PC-3 (cell line): ENCODE results near the gene ARHGAP24. TPM values are rescaled to one million over a fixed set of nuclear protein-coding genes. Genes with fewer than 3 reads are reported as not detected.

Source experiments
- ATAC-seq: fragments of 200-7000 bp; cut with Tn5 transposase; 2 replicates; pipeline ENCODE4 v1.9.1; 2020; ENCODE audit warnings: mild to moderate bottlenecking, moderate library complexity
- BruUV-seq: library from RNA; stranded (reverse); fragments of 400-500 nt; replicated peaks from 2 replicates; lab custom pipeline; 2021; lab: Mats Ljungman, UMichigan
- CTCF ChIA-PET: fragments of 300-600 bp; sonication (Branson Sonifier 250); formaldehyde crosslinking; loops from one replicate; lab custom pipeline; 2022; ENCODE audit warnings: antibody characterized with exemption; lab: Charles Lee
- POLR2A ChIA-PET: fragments of 300-600 bp; sonication (Branson Sonifier 250); formaldehyde crosslinking; loops from one replicate; lab custom pipeline; 2022; ENCODE audit warnings: antibody characterized with exemption; ENCODE audit not compliant: unreplicated experiment; lab: Charles Lee
- DNase-seq: peaks from one replicate; pipeline ENCODE4 v3.0.0-alpha.2; 2015
- H2AFZ ChIP-seq: fragments of 300-600 bp; sonication (generic); 2 replicates; pipeline ENCODE4 v1.6.0; 2016; ENCODE audit warnings: antibody characterized with exemption, low read length
- H3F3A ChIP-seq: fragments of 300-600 bp; sonication (generic); one replicate; pipeline ENCODE4 v1.6.0; 2017; ENCODE audit warnings: antibody characterized with exemption, low read length, control low read depth, mild to moderate bottlenecking; ENCODE audit not compliant: unreplicated experiment
- H3K27ac ChIP-seq: fragments of 300-600 bp; sonication (generic); 2 replicates; pipeline ENCODE4 v1.5.1; 2016; ENCODE audit warnings: mild to moderate bottlenecking, low read length
- H3K27me3 ChIP-seq: fragments of 300-600 bp; sonication (generic); 2 replicates; pipeline ENCODE4 v1.6.1; 2016; ENCODE audit warnings: low read length, mixed read lengths
- H3K36me3 ChIP-seq: fragments of 300-600 bp; sonication (generic); 2 replicates; pipeline ENCODE4 v1.6.1; 2016; ENCODE audit warnings: low read depth, mixed run types, low read length, mixed read lengths
- H3K4me1 ChIP-seq: fragments of 300-600 bp; sonication (generic); 2 replicates; pipeline ENCODE4 v1.5.1; 2016; ENCODE audit warnings: low read length; ENCODE audit not compliant: insufficient read depth
- H3K4me2 ChIP-seq: fragments of 300-600 bp; sonication (generic); 2 replicates; pipeline ENCODE4 v1.6.0; 2016; ENCODE audit warnings: low read length
- H3K4me3 ChIP-seq: fragments of 300-600 bp; sonication (generic); 2 replicates; pipeline ENCODE4 v1.5.1; 2016; ENCODE audit warnings: mild to moderate bottlenecking, low read length, mixed read lengths
- H3K79me2 ChIP-seq: fragments of 300-600 bp; sonication (generic); 2 replicates; pipeline ENCODE4 v1.6.1; 2017; ENCODE audit warnings: low read length, mixed read lengths
- H3K9ac ChIP-seq: fragments of 300-600 bp; sonication (generic); 2 replicates; pipeline ENCODE4 v1.6.0; 2016; ENCODE audit warnings: mild to moderate bottlenecking, low read length
- H3K9me2 ChIP-seq: fragments of 300-600 bp; sonication (generic); replicated peaks from 2 replicates; pipeline ENCODE4 v1.6.1; 2016; ENCODE audit warnings: mixed run types, low read length, mixed read lengths
- H3K9me3 ChIP-seq: fragments of 300-600 bp; sonication (generic); 2 replicates; pipeline ENCODE4 v1.6.1; 2016; ENCODE audit warnings: low read length, mixed read lengths
- H4K20me1 ChIP-seq: fragments of 300-600 bp; sonication (generic); 2 replicates; pipeline ENCODE4 v1.6.1; 2016; ENCODE audit warnings: low read length, mixed read lengths
- EZH2 ChIP-seq: fragments of 300-600 bp; sonication (generic); IDR thresholded peaks from one replicate; pipeline ENCODE4 v1.6.1; 2017; ENCODE audit warnings: antibody characterized with exemption, mild to moderate bottlenecking, low read length; ENCODE audit not compliant: unreplicated experiment
- EZH2phosphoT487 ChIP-seq: fragments of 300-600 bp; sonication (generic); IDR thresholded peaks from 2 replicates; pipeline ENCODE4 v1.6.1; 2018; ENCODE audit warnings: mild to moderate bottlenecking, antibody characterized with exemption, low read length, borderline replicate concordance
- intact Hi-C: fragments of 100-400 bp; cut with micrococcal nuclease; formaldehyde crosslinking; loops from 2 replicates; pipeline ENCODE4 v1.9.0; 2023
- total RNA-seq: library from RNA; depleted of rRNA; stranded (reverse); fragments of >200 nt; gene quantifications from 2 replicates; pipeline ENCODE4 v1.2.3, GENCODE V29; 2014
- TF ChIP-seq, protein P1 (sequence below): fragments of 300-600 bp; sonication (generic); conservative IDR thresholded peaks from 2 replicates; pipeline ENCODE4 v1.5.1; 2017; ENCODE audit warnings: antibody characterized with exemption, low read depth, mild to moderate bottlenecking, low read length

Gene ARHGAP24
- total RNA-seq, 1 experiment from 2014 or later: 7.4 TPM

DNA sequence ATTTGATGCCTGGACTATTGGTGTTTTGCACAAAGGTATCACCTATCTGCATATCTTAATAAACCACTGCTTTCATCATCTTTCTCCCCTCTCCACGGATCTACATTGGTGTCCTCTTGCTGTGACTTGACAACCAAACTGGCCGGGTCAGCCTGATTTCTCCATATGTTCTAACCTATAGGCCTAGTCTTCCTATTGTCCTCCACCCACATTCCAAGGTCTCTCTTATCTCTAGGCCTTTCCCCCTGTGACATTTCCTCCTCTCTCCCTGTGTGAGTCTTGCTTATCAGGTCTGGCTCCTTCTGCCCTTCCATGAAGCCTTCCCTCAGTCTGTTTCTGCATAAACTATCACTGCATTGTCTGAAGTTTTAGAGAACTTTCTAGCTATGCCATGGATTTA lies 33.7 kb downstream of the ARHGAP24 start:
- no peaks in the 10 kb centered on the region for H3K4me1 ChIP-seq
- no peak overlapping the region for H3K9ac ChIP-seq
- no peak overlapping the region for H3K4me2 ChIP-seq
- H3K9me2 ChIP-seq: no peaks in the 10 kb centered on the region
- no peaks in the 10 kb centered on the region for H3K36me3 ChIP-seq
- H3K27me3 ChIP-seq: no peaks in the 10 kb centered on the region
- H2AFZ ChIP-seq: no peak overlapping the region
- BruUV-seq: no TSS peak
- no peaks in the 10 kb centered on the region for H4K20me1 ChIP-seq
- ChIA-PET POLR2A (no interaction called here), CTCF (interaction anchor here (0.5 kb wide), 1 partner anchor 191 kb away, joined by 3 read pairs; no protein-coding TSS in a partner anchor)
- DNase-seq (no peak), ATAC-seq (no peak)
- no peak overlapping the region for H3K4me3 ChIP-seq
- no peaks in the 10 kb centered on the region for H3K79me2 ChIP-seq
- intact Hi-C loops: no loop called here
- no peak for TF ChIP-seq EZH2
- TF ChIP-seq, protein P1, sequence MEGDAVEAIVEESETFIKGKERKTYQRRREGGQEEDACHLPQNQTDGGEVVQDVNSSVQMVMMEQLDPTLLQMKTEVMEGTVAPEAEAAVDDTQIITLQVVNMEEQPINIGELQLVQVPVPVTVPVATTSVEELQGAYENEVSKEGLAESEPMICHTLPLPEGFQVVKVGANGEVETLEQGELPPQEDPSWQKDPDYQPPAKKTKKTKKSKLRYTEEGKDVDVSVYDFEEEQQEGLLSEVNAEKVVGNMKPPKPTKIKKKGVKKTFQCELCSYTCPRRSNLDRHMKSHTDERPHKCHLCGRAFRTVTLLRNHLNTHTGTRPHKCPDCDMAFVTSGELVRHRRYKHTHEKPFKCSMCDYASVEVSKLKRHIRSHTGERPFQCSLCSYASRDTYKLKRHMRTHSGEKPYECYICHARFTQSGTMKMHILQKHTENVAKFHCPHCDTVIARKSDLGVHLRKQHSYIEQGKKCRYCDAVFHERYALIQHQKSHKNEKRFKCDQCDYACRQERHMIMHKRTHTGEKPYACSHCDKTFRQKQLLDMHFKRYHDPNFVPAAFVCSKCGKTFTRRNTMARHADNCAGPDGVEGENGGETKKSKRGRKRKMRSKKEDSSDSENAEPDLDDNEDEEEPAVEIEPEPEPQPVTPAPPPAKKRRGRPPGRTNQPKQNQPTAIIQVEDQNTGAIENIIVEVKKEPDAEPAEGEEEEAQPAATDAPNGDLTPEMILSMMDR: no peak
- no peak for TF ChIP-seq EZH2phosphoT487
- H3K27ac ChIP-seq: no peak overlapping the region
- no peaks in the 10 kb centered on the region for H3F3A ChIP-seq
- H3K9me3 ChIP-seq: no peaks in the 10 kb centered on the region

DNA sequence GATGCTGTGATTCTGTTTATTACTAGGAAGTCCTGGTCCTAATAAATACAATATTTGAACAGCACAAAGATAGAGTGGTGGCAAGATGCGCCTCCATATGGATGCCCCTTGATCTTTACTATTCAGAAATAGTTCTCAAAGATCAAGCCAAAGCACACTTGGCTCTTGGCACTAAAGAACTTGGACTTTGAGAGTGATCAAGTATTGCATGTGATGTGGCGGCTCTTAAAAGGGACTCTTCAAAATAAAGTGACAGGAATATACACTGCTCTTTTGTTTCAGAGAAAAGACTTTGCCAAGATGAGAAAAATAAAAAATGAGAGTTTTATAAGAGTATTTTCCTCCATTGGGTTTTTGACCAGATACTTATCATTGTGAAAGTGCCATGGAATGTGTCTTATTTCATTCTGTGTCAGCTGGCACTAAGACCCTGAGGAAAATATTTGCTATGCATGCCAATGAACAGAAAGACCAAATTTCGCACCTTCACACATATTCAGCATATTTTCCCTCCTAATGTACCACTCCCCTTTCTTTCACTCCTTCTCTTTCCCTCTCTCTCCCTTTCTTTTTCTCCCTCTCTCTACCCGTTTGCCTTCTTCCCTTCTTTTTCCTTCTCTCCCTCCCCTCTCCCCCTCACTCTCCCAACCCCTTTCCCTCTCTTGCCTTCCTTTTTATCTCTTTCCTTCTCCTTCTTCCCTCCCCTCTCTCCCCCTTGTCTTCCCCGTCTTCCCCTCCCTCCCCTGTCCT lies 35.1 kb downstream of the ARHGAP24 start:
- no peaks in the 10 kb centered on the region for H3K9me3 ChIP-seq
- intact Hi-C loops: no loop called here
- no peak overlapping the region for H3K27ac ChIP-seq
- H3K4me3 ChIP-seq: no peak overlapping the region
- H3K36me3 ChIP-seq: no peaks in the 10 kb centered on the region
- no peak for ATAC-seq
- no peak for DNase-seq
- no peaks in the 10 kb centered on the region for H4K20me1 ChIP-seq
- H3K9ac ChIP-seq: no peak overlapping the region
- no peaks in the 10 kb centered on the region for H3K79me2 ChIP-seq
- no peaks in the 10 kb centered on the region for H3K4me1 ChIP-seq
- CTCF ChIA-PET: no interaction called here
- no peaks in the 10 kb centered on the region for H3K9me2 ChIP-seq
- H2AFZ ChIP-seq: no peak overlapping the region
- H3K27me3 ChIP-seq: no peaks in the 10 kb centered on the region
- BruUV-seq: no TSS peak
- H3K4me2 ChIP-seq: no peak overlapping the region
- POLR2A ChIA-PET: no interaction called here
- TF ChIP-seq, protein P1: no peak
- TF ChIP-seq EZH2: no peak
- TF ChIP-seq EZH2phosphoT487: no peak
- H3F3A ChIP-seq: no peaks in the 10 kb centered on the region

GRCh38 chr4:85510632-85510984 lies 35.7 kb downstream of the ARHGAP24 start:
- no peak overlapping the region for H3K4me2 ChIP-seq
- DNase-seq (no peak), ATAC-seq (no peak)
- no peaks in the 10 kb centered on the region for H3K36me3 ChIP-seq
- no peaks in the 10 kb centered on the region for H3K4me1 ChIP-seq
- intact Hi-C loops: no loop called here
- no TSS peak for BruUV-seq
- H2AFZ ChIP-seq: no peak overlapping the region
- H3K27ac ChIP-seq: no peak overlapping the region
- H3K4me3 ChIP-seq: no peak overlapping the region
- no peaks in the 10 kb centered on the region for H3K9me3 ChIP-seq
- ChIA-PET POLR2A (no interaction called here), CTCF (no interaction called here)
- no peaks in the 10 kb centered on the region for H3K79me2 ChIP-seq
- no peak overlapping the region for H3K9ac ChIP-seq
- TF ChIP-seq EZH2phosphoT487 (no peak), EZH2 (no peak)
- TF ChIP-seq, protein P1: no peak
- H3F3A ChIP-seq: no peaks in the 10 kb centered on the region
- no peaks in the 10 kb centered on the region for H3K27me3 ChIP-seq
- H3K9me2 ChIP-seq: no peaks in the 10 kb centered on the region
- no peaks in the 10 kb centered on the region for H4K20me1 ChIP-seq
